Thoracic aorta (tissue), 2 donors: Measurements from ENCODE around the gene KLF13. TPM values are rescaled to one million over a fixed set of nuclear protein-coding genes. Genes with fewer than 3 reads are reported as not detected.

Experiments
- ATAC-seq: fragments of 150-250 bp; one replicate; pipeline ENCODE4 v1.8.0; 2017; ENCODE audit warnings: low read depth; ENCODE audit not compliant: insufficient number of reproducible peaks, low FRiP score
- DNase-seq: peaks from one replicate; pipeline ENCODE4 v3.0.0-alpha.2; 2020; ENCODE audit warnings: low spot score
- H3K27ac ChIP-seq, 2 donors: fragments of 200-600 bp; sonication (generic); 1 replicate in 1 of 2; 2 replicates in 1 of 2; pipeline ENCODE4 v1.5.1; 2016; ENCODE audit warnings: mild to moderate bottlenecking in 2 of 2, moderate library complexity in 2 of 2
- H3K27me3 ChIP-seq: fragments of 200-600 bp; sonication (generic); replicated peaks from 2 replicates; pipeline ENCODE4 v1.6.0; 2016; ENCODE audit warnings: mild to moderate bottlenecking; ENCODE audit not compliant: insufficient read depth
- H3K36me3 ChIP-seq: fragments of 200-600 bp; sonication (generic); one replicate; pipeline ENCODE4 v1.5.1; 2016
- H3K4me1 ChIP-seq, 2 donors: fragments of 200-600 bp; sonication (generic); 1 replicate in 1 of 2; 2 replicates in 1 of 2; pipeline versions ENCODE4 v1.5.1 to v1.6.0; 2016; ENCODE audit warnings: low read depth in 2 of 2, mild to moderate bottlenecking in 1 of 2; ENCODE audit not compliant: control insufficient read depth in 1 of 2
- H3K4me3 ChIP-seq: fragments of 200-600 bp; sonication (generic); 2 replicates; pipeline ENCODE4 v1.5.1; 2016; ENCODE audit warnings: mild to moderate bottlenecking
- H3K9me3 ChIP-seq: fragments of 200-600 bp; sonication (generic); 2 replicates; pipeline ENCODE4 v1.5.1; 2016
- total RNA-seq, 2 donors: library from RNA; depleted of rRNA; stranded (reverse); fragments of >200 nt; gene quantifications; one replicate each; pipeline versions ENCODE4 v1.1.0 to v1.2.3, GENCODE V29; 2016
- TF ChIP-seq, protein P1 (sequence below): fragments of 200-600 bp; sonication (generic); IDR thresholded peaks from one replicate; pipeline ENCODE4 v1.5.1; 2019; ENCODE audit warnings: antibody characterized with exemption

Gene KLF13
- 10 to 100 TPM; 59.5 to 76.5 TPM for total RNA-seq

DNA sequence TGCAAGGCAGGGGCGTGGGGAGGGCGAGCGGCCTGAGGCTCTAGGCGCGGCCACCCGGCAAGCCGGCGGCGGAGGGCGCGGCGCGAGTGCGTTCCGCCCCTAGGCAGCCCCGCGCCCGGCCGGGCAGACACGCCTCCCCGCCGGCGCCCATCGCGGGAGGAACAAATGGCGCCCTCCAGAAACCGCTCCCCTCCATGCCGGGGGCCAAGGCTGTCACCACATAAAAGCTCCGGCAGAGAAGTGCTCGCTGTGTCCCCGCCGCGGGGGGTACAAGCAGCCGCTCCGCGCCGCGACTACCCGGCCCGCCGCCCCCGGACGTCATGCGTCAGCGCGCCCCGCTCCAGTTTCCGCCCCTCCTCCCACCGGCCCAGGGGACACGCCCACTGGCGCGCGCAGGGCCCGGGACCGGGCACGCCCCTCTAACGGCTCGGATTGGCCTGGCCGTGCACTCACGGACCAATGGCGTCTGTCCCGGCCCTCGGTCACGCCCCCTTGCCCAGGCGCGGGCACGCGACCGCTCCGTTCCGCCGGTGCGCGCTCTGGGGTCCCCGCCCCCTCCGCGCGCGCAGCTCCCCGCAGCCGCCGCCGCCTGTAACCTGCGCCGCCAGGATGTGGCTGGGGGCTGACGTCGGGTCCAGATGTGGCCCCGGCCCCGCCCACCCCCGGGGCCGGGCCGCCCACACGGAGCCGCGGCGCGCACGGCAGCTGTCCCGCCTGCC is at the start of gene KLF13:
KLF13 (plus strand) TSS at position 680 of the 719 bp plus-strand sequence. CDS start 378 bp downstream, outside the sequence.
- Histone ChIP-seq H3K27me3 (no peaks in the 10 kb centered on the region), H3K36me3 (no peaks in the 10 kb centered on the region), H3K4me3 (peak within 1 kb of the TSS; percentile 76), H3K4me1 (peaks cover 33 to 34% of the 10 kb centered on the region in 2 donors), H3K27ac (peak within 1 kb of the TSS; percentile 85 to 95), H3K9me3 (no peaks in the 10 kb centered on the region)
- TF ChIP-seq, protein P1, sequence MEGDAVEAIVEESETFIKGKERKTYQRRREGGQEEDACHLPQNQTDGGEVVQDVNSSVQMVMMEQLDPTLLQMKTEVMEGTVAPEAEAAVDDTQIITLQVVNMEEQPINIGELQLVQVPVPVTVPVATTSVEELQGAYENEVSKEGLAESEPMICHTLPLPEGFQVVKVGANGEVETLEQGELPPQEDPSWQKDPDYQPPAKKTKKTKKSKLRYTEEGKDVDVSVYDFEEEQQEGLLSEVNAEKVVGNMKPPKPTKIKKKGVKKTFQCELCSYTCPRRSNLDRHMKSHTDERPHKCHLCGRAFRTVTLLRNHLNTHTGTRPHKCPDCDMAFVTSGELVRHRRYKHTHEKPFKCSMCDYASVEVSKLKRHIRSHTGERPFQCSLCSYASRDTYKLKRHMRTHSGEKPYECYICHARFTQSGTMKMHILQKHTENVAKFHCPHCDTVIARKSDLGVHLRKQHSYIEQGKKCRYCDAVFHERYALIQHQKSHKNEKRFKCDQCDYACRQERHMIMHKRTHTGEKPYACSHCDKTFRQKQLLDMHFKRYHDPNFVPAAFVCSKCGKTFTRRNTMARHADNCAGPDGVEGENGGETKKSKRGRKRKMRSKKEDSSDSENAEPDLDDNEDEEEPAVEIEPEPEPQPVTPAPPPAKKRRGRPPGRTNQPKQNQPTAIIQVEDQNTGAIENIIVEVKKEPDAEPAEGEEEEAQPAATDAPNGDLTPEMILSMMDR: no peak
- peak; percentile 83 for DNase-seq
- peak; percentile 83 for ATAC-seq

- ATAC-seq (no peak), DNase-seq (no peak)
- Histone ChIP-seq H3K9me3 (no peaks in the 10 kb centered on the region), H3K27ac (no peak overlapping the region), H3K36me3 (no peaks in the 10 kb centered on the region), H3K4me1 (peaks cover 0 to 14% of the 10 kb centered on the region in 2 donors), H3K27me3 (no peaks in the 10 kb centered on the region), H3K4me3 (no peak overlapping the region)
- TF ChIP-seq, protein P1: no peak
Observed at GRCh38 chr15:31277335-31278060, 49.1 kb upstream of the KLF13 start.

- Histone ChIP-seq H3K27ac (no peak overlapping the region), H3K4me1 (peaks cover 0 to 14% of the 10 kb centered on the region in 2 donors), H3K27me3 (no peaks in the 10 kb centered on the region), H3K9me3 (no peaks in the 10 kb centered on the region), H3K4me3 (no peak overlapping the region), H3K36me3 (no peaks in the 10 kb centered on the region)
- ATAC-seq (no peak), DNase-seq (no peak)
- TF ChIP-seq, protein P1: no peak
Observed at GRCh38 chr15:31278061-31278445, 48.6 kb upstream of the KLF13 start.

- no peak for DNase-seq
- H3K27ac ChIP-seq: no peak overlapping the region
- TF ChIP-seq, protein P1: no peak
Observed at GRCh38 chr15:31278544-31279220, 48.0 kb upstream of the KLF13 start.

More at GRCh38 chr15:31278544-31279220, 48.0 kb upstream of the KLF13 start:
- H3K27me3 ChIP-seq: no peaks in the 10 kb centered on the region
- H3K36me3 ChIP-seq: no peaks in the 10 kb centered on the region
- no peak for ATAC-seq
- peaks cover 0 to 14% of the 10 kb centered on the region in 2 donors for H3K4me1 ChIP-seq
- no peaks in the 10 kb centered on the region for H3K9me3 ChIP-seq
- H3K4me3 ChIP-seq: no peak overlapping the region
